LNCaP clone FGC (cell line): Measurements from ENCODE around the gene UBAC2.
"Not testable (repeated sequence)": the region's sequence is repeated elsewhere in the genome, so short reads cannot be mapped to it uniquely, and the experiment has no call there.

Experiments used
- DNase-seq: peaks from one replicate; pipeline ENCODE4 v3.0.0-alpha.2; 2011; ENCODE audit warnings: low read depth
- H3K4me3 ChIP-seq: 2 replicates; pipeline ENCODE4 v1.5.1; 2011; ENCODE audit warnings: mild to moderate bottlenecking, low read depth, low read length, control low read depth
- TF ChIP-seq, protein P1 (sequence below): IDR thresholded peaks from 2 replicates; pipeline ENCODE4 v1.5.1; 2012; ENCODE audit warnings: mild to moderate bottlenecking; ENCODE audit not compliant: control insufficient read depth, insufficient read depth; ENCODE audit errors: extremely low read depth

UBAC2 gene

DNA sequence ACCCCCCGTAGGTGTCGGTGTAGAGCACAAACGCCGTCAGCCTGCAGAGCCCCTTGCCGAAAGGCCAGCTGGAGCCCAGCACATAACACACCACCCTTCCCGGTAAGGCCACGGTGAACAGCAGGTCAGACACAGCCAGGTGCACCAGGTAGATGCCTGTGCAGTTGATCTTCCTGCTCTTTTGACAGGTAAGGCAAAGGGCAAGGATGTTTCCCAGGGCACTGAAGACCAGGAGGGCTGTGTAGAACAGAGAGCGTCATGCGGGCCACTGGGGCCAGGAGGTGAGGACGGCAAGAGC lies 208.0 kb downstream of the UBAC2 start:
- H3K4me3 ChIP-seq: no peak overlapping the region
- no peak for DNase-seq
- TF ChIP-seq, protein P1, sequence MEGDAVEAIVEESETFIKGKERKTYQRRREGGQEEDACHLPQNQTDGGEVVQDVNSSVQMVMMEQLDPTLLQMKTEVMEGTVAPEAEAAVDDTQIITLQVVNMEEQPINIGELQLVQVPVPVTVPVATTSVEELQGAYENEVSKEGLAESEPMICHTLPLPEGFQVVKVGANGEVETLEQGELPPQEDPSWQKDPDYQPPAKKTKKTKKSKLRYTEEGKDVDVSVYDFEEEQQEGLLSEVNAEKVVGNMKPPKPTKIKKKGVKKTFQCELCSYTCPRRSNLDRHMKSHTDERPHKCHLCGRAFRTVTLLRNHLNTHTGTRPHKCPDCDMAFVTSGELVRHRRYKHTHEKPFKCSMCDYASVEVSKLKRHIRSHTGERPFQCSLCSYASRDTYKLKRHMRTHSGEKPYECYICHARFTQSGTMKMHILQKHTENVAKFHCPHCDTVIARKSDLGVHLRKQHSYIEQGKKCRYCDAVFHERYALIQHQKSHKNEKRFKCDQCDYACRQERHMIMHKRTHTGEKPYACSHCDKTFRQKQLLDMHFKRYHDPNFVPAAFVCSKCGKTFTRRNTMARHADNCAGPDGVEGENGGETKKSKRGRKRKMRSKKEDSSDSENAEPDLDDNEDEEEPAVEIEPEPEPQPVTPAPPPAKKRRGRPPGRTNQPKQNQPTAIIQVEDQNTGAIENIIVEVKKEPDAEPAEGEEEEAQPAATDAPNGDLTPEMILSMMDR: no peak

DNA sequence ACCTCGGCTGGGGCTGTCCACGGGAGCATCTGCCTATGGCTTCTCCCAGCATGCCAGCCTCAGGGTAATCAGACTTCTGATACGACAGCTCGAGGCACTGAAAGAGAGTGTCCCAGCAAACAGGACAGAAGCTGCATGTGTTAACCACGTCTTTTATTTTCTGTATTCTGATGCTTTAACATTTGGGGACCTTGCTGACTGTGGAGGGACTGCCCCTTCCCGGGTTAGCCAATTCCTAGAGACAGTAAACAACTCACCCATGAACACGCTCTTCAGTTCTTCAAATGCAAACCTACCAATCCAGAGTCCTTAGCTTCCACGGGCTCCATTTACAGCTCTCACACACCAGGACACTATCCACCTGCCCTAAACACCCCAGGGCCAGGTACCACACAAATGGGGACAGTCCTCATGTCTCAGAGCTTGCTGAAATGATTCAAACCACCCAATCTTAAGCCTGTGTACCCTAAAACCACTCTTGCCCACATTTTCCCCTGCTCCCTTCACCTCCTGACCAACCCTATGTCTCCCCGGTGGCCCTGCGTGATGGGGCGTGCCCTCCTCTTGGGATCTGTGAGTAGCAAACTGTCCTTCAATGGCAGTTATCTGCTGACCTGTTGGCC lies 208.9 kb downstream of the UBAC2 start:
- not testable (repeated sequence) for DNase-seq

DNA sequence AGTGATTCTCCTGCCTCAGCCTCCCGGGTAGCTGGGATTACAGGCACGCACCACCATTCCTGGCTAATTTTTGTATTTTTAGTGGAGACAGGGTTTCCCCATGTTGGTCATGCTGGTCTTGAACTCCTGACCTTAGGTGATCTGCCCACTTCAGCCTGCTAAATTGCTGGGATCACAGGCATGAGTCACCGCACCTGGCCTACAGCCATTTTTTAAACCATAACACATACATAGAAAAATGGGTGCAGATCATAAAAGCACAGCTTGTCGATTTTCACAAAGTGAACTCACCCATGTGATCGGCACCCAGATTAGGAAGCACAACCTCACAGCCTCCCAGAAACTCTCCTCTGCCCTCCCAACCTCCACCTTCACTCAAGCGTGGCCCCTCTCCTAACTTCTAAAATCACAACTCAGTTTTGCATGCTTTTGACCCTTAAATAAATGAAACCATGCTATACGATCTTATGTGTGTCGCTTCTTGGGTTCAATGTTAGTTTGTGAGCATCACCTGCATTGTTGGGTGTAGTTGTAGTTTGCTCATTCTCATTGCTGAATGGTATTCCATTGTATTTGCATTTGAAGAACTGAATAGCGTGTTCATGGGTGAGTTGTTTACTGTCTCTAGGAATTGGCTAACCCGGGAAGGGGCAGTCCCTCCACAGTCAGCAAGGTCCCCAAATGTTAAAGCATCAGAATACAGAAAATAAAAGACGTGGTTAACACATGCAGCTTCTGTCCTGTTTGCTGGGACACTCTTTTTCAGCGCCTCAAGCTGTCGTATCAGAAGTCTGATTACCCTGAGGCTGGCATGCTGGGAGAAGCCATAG lies 210.2 kb downstream of the UBAC2 start:
- not testable (repeated sequence) for DNase-seq, H3K4me3 ChIP-seq

More for the DNA sequence above, 208.9 kb downstream of the UBAC2 start:
- not testable (repeated sequence) for H3K4me3 ChIP-seq

DNA sequence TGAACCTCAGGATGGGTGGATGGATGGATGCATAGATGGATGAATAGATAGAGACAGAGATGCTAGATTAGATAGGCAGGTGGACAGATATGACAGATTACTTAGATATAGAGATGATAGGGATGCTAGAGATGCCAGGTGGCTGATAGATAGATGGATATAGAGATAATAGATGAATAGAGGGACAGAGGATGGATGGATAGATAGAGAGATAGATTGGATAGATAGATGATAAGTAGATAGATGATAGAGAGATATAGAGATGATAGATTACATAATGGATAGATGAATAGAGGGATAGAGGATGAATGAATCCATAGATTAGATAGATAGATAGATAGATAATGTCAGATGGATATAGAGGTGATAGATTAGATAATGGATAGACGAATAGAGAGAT lies 212.2 kb downstream of the UBAC2 start:
- H3K4me3 ChIP-seq: no peak overlapping the region
- no peak for DNase-seq
- TF ChIP-seq, protein P1: no peak

DNA sequence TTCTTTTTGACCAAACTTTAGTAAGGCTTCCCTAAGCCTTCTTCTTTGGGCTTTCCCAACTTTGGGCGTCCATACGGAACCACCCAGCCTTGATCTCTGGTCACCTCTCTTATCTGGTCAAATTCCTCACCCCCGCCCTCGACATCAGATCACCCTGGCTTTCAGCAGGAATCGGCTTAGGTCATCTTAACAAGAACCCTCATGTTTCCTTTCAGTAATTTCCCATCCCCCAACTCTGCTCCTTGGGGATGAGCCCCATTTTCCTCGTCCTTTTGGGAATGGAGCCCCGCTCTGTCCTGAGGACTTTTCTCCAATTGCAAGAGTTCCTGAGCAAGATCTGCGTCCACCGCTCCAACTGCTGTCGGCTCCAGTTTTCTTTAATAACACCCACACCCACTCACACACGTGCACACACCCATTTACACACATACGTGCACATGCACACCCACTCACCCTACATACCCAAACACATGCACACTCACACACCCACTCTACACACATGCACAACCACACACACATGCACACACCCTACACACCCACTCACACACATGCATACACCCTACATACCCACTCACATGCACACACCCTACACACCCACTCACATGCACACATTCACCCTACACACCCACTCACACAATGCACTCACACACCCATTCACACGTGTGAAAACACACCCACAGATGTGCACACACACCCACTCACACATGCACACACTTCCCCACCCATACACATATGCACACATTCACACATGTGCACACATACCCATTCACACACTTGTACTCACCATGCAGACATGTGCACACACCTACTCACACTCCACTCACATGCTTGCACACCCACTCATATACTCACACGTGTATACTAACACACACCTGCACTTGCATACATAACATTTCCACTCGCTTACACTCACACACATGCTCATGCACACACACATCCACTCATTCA lies 213.7 kb downstream of the UBAC2 start:
- no peak for DNase-seq
- TF ChIP-seq, protein P1: no peak
- H3K4me3 ChIP-seq: no peak overlapping the region

DNA sequence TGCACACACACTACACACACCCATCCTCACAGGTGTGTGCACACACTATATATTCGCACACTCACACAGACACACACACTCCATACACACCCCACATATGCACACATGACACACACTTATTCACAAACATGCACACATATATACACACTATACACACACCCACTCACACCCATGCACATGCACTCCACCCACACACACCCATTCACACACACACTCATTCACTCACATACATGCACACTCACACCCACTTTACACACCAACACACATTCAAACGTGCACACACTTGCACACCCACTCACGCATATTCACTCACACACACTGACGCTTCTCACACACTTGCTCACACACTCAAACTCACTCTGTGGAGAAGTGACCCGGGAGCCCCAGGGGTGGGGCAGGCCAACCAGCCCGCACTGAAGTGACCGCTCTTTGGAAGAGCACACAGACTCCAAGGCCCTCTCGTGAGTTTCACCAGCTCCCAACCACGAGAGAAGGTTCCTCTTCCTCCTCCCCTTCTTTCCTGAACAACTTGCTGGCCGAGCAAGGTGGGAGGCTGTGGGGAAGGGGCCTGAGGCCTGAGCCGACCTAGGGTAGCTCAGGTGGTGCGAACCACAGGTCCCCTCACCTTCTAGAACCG lies 214.5 kb downstream of the UBAC2 start:
- DNase-seq: no peak
- TF ChIP-seq, protein P1: no peak
- H3K4me3 ChIP-seq: no peak overlapping the region

DNA sequence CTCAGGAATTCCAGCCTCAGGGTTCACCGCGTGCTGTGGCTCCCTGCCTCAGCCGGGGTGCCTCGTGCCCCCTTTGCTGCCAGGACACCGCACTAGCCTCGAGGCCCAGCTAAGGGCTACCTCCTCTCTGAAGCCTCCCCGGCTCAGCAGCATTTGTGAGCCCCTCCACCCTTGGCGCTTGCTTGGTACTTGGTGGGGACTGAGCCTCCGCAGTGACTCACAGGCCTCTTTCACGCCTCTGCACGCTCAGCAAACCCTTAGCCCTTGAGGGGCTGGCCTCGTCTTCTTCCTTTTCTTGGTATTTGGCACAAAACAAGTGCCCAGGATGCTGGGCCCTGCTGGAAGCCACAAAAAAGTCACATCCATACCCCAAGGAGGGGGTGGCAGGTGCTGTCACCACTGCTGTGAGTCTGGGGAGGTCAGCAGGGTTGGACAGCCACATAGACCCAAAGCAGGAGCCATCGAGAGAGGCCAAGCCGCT lies 215.2 kb downstream of the UBAC2 start:
- TF ChIP-seq, protein P1: no peak
- H3K4me3 ChIP-seq: no peak overlapping the region
- no peak for DNase-seq
